ENCODE measurements around the gene ZBTB9.

- TF ChIP-seq, protein P1, sequence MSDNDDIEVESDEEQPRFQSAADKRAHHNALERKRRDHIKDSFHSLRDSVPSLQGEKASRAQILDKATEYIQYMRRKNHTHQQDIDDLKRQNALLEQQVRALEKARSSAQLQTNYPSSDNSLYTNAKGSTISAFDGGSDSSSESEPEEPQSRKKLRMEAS (IDR thresholded peaks at IDR 0.05), result no peak
- TF ChIP-seq FOXM1 (IDR thresholded peaks at IDR 0.05; ENCODE audit: borderline replicate concordance, low read depth) (no peak), EP300 (IDR thresholded peaks at IDR 0.05; ENCODE audit: borderline replicate concordance) (no peak), TAF1 (IDR thresholded peaks at IDR 0.05; ENCODE audit: low read depth) (no peak), USF1 (IDR thresholded peaks at IDR 0.05) (no peak), TEAD4 (IDR thresholded peaks at IDR 0.05) (no peak), CREB1 (IDR thresholded peaks at IDR 0.05; ENCODE audit: low read depth) (no peak), TCF12 (IDR thresholded peaks at IDR 0.05; ENCODE audit: low read depth) (no peak), RAD21 (IDR thresholded peaks at IDR 0.05; ENCODE audit: low read depth) (no peak), ZBTB7A (IDR thresholded peaks at IDR 0.05; ENCODE audit: low read depth) (no peak), CEBPB (IDR thresholded peaks at IDR 0.05) (no peak)
- TF ChIP-seq, protein P2, sequence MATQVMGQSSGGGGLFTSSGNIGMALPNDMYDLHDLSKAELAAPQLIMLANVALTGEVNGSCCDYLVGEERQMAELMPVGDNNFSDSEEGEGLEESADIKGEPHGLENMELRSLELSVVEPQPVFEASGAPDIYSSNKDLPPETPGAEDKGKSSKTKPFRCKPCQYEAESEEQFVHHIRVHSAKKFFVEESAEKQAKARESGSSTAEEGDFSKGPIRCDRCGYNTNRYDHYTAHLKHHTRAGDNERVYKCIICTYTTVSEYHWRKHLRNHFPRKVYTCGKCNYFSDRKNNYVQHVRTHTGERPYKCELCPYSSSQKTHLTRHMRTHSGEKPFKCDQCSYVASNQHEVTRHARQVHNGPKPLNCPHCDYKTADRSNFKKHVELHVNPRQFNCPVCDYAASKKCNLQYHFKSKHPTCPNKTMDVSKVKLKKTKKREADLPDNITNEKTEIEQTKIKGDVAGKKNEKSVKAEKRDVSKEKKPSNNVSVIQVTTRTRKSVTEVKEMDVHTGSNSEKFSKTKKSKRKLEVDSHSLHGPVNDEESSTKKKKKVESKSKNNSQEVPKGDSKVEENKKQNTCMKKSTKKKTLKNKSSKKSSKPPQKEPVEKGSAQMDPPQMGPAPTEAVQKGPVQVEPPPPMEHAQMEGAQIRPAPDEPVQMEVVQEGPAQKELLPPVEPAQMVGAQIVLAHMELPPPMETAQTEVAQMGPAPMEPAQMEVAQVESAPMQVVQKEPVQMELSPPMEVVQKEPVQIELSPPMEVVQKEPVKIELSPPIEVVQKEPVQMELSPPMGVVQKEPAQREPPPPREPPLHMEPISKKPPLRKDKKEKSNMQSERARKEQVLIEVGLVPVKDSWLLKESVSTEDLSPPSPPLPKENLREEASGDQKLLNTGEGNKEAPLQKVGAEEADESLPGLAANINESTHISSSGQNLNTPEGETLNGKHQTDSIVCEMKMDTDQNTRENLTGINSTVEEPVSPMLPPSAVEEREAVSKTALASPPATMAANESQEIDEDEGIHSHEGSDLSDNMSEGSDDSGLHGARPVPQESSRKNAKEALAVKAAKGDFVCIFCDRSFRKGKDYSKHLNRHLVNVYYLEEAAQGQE (IDR thresholded peaks at IDR 0.05; ENCODE audit: low read depth), result no peak
Observed at GRCh38 chr6:33411632-33412005, 42.8 kb upstream of the ZBTB9 start.
